HepG2 (cell line): ENCODE measurements around the gene PSEN2. TPM values are rescaled to one million over a fixed set of nuclear protein-coding genes. Genes with fewer than 3 reads are reported as not detected.

Experiments
- ATAC-seq: fragments of 200-7000 bp; cut with Tn5 transposase; 3 replicates; pipeline ENCODE4 v1.9.1; 2020; ENCODE audit warnings: mild to moderate bottlenecking, moderate library complexity
- BruUV-seq: library from RNA; stranded (reverse); fragments of 400-500 nt; replicated peaks from 2 replicates; lab custom pipeline; 2021; lab: Mats Ljungman, UMichigan
- CTCF ChIA-PET: fragments of 300-600 bp; formaldehyde crosslinking; extraction: SDS; loops from one replicate; lab custom pipeline; 2021; ENCODE audit warnings: low total read pairs, inconsistent platforms, low intra/inter-chr PET ratio; lab: Yijun Ruan, JAX
- POLR2A ChIA-PET: fragments of 350-600 bp; sonication (Branson Sonifier 250); formaldehyde crosslinking; loops from one replicate; lab custom pipeline; 2020; ENCODE audit warnings: antibody characterized with exemption, inconsistent platforms; lab: Yijun Ruan, JAX
- DNase-seq: peaks from one replicate; pipeline ENCODE4 v3.0.0-alpha.2; 2015; ENCODE audit warnings: low spot score
- FAIRE-seq: peaks from 3 replicates; lab custom pipeline; 2011; peaks lifted over from hg19 to GRCh38; lab: Jason Lieb, UNC
- H2AFZ ChIP-seq: one replicate; pipeline ENCODE4 v1.6.1; 2011; ENCODE audit warnings: low read length, inconsistent platforms
- H3K27ac ChIP-seq: fragments of 300-600 bp; 3 replicates; pipeline ENCODE4 v1.8.0; 2011; ENCODE audit warnings: mixed run types, mild to moderate bottlenecking, mixed read lengths, low read length, inconsistent platforms; ENCODE audit not compliant: insufficient read depth; ENCODE audit errors: extremely low read length
- H3K27me3 ChIP-seq, 2 experiments: fragments of 200-600 bp in 1 of 2; 2 replicates in 1 of 2; 3 replicates in 1 of 2; pipeline versions ENCODE4 v1.6.0 to v1.8.0; 2011; ENCODE audit warnings: low read length in 2 of 2, mild to moderate bottlenecking in 2 of 2, moderate library complexity in 2 of 2, inconsistent platforms in 1 of 2; ENCODE audit not compliant: insufficient read depth in 2 of 2, control insufficient read depth in 1 of 2
- H3K36me3 ChIP-seq, 2 experiments: fragments of 200-600 bp in 1 of 2; replicated peaks in 1 of 2; 2 replicates in 1 of 2; 3 replicates in 1 of 2; pipeline versions ENCODE4 v1.5.1 to v1.8.0; 2011; ENCODE audit warnings: low read length in 2 of 2, inconsistent platforms in 1 of 2; ENCODE audit not compliant: insufficient read depth in 2 of 2, control insufficient read depth in 1 of 2
- H3K4me1 ChIP-seq: 2 replicates; pipeline ENCODE4 v1.5.1; 2012; ENCODE audit warnings: low read length, inconsistent platforms; ENCODE audit not compliant: insufficient read depth
- H3K4me2 ChIP-seq: 2 replicates; pipeline ENCODE4 v1.6.0; 2011; ENCODE audit warnings: low read depth, low read length, inconsistent platforms
- H3K4me3 ChIP-seq, 3 experiments: fragments of 200-600 bp in 1 of 3; sonication (generic), shearing (Covaris generic) in 1 of 3; replicated peaks in 1 of 3; 2 replicates each; pipeline ENCODE4 v1.5.1; 2011 to 2016; ENCODE audit warnings: low read length in 3 of 3, inconsistent platforms in 2 of 3, low read depth in 2 of 3, mild to moderate bottlenecking in 2 of 3, control low read depth in 1 of 3, mixed read lengths in 1 of 3; ENCODE audit not compliant: insufficient read depth in 1 of 3
- H3K79me2 ChIP-seq: one replicate; pipeline ENCODE4 v1.6.1; 2011; ENCODE audit warnings: low read length, inconsistent platforms; ENCODE audit not compliant: insufficient read depth
- H3K9ac ChIP-seq: 2 replicates; pipeline ENCODE4 v1.6.0; 2011; ENCODE audit warnings: mild to moderate bottlenecking, low read depth, low read length, inconsistent platforms; ENCODE audit not compliant: insufficient read depth
- H3K9me3 ChIP-seq: 2 replicates; pipeline ENCODE4 v1.5.1; 2012; ENCODE audit warnings: mild to moderate bottlenecking, low read length
- H4K20me1 ChIP-seq: 2 replicates; pipeline ENCODE4 v1.6.0; 2011; ENCODE audit warnings: inconsistent platforms, mild to moderate bottlenecking, low read length, moderate library complexity; ENCODE audit not compliant: insufficient read depth
- ARNTL ChIP-seq: sonication (generic); formaldehyde crosslinking; IDR thresholded peaks from 2 replicates; pipeline ENCODE4 v1.4.0; 2020; ENCODE audit warnings: mild to moderate bottlenecking, missing genetic modification reagents
- CEBPB ChIP-seq: IDR thresholded peaks from 2 replicates; pipeline ENCODE4 v1.6.1; 2011; ENCODE audit warnings: low read depth, low read length, improper control_type of control experiment, borderline replicate concordance
- EED ChIP-seq: sonication (generic); formaldehyde crosslinking; IDR thresholded peaks from 2 replicates; pipeline ENCODE4 v1.5.0; 2020; ENCODE audit warnings: mild to moderate bottlenecking, missing genetic modification reagents
- HMGXB4 ChIP-seq, 2 experiments: sonication (generic) in 1 of 2; formaldehyde crosslinking in 1 of 2; IDR thresholded peaks; 2 replicates each; pipeline versions ENCODE4 v1.4.0 to v1.6.1; 2018 to 2020; ENCODE audit warnings: missing genetic modification reagents in 2 of 2, borderline replicate concordance in 1 of 2, low read depth in 1 of 2, mild to moderate bottlenecking in 1 of 2, missing biosample characterization in 1 of 2
- IRF1 ChIP-seq: sonication (generic); formaldehyde crosslinking; IDR thresholded peaks from 2 replicates; pipeline ENCODE4 v1.4.0; 2020; ENCODE audit warnings: low read depth, mild to moderate bottlenecking, missing genetic modification reagents
- KDM3A ChIP-seq: IDR thresholded peaks from 2 replicates; pipeline ENCODE4 v1.6.1; 2018; ENCODE audit warnings: low read depth, missing compliant biosample characterization
- MIXL1 ChIP-seq: IDR thresholded peaks from 2 replicates; pipeline ENCODE4 v1.6.1; 2016
- NCOA2 ChIP-seq: sonication (generic); formaldehyde crosslinking; IDR thresholded peaks from 2 replicates; pipeline ENCODE4 v1.8.0; 2022; ENCODE audit warnings: inconsistent platforms
- NFIB ChIP-seq: sonication (generic); formaldehyde crosslinking; IDR thresholded peaks from 2 replicates; pipeline ENCODE4 v1.9.0; 2021; ENCODE audit warnings: missing genetic modification reagents, mild to moderate bottlenecking, borderline replicate concordance
- NR2F6 ChIP-seq, 2 experiments: IDR thresholded peaks; 2 replicates each; pipeline ENCODE4 v1.6.1; 2016; ENCODE audit warnings: antibody characterized with exemption in 1 of 2, mild to moderate bottlenecking in 1 of 2
- SAP130 ChIP-seq: IDR thresholded peaks from 2 replicates; pipeline ENCODE4 v1.6.1; 2016; ENCODE audit warnings: low read depth
- ZFP91 ChIP-seq: sonication (generic); formaldehyde crosslinking; IDR thresholded peaks from 2 replicates; pipeline ENCODE4 v1.9.0; 2022; ENCODE audit warnings: missing genetic modification reagents, mild to moderate bottlenecking, borderline replicate concordance
- ZNF274 ChIP-seq: sonication (generic); formaldehyde crosslinking; IDR thresholded peaks from 2 replicates; pipeline ENCODE4 v1.5.1; 2020; ENCODE audit warnings: mild to moderate bottlenecking, missing genetic modification reagents
- ZNF580 ChIP-seq: IDR thresholded peaks from 2 replicates; pipeline ENCODE4 v1.6.1; 2016; ENCODE audit warnings: low read depth, borderline replicate concordance
- WGBS: methylation state at CpG from one replicate; pipeline ENCODE4 v1.1.6; 2017; ENCODE audit warnings: low lambda C conversion rate; 5-methylcytosine and 5-hydroxymethylcytosine counted together
- in situ Hi-C: cut with HindIII; loops from 2 replicates; pipeline ENCODE4 v1.10.0; 2017; ENCODE audit warnings: low pct_unique_long_range_greater_than_20kb; ENCODE audit not compliant: extremely low pct_ligation_motif_present
- intact Hi-C: fragments of 100-400 bp; cut with micrococcal nuclease; formaldehyde crosslinking; loops from one replicate; pipeline ENCODE4 v1.10.0; 2022; ENCODE audit not compliant: unreplicated experiment
- polyA plus RNA-seq, 8 experiments: library from polyadenylated mRNA; depleted of rRNA in 3 of 8; stranded (reverse) in 7 of 8; unstranded in 1 of 8; fragments of >200 nt; fragmentation: Illumina TruSeq in 4 of 8; extraction: Trizol in 4 of 8; gene quantifications; 2 replicates each; pipeline versions ENCODE4 v1.2.1 to v1.2.3, GENCODE V29; 2011 to 2016; ENCODE audit warnings: low read depth in 4 of 8, missing spikeins in 1 of 8, mixed read lengths in 1 of 8; ENCODE audit not compliant: insufficient read depth in 1 of 8
- total RNA-seq, 5 experiments: library from RNA; depleted of rRNA; stranded (reverse); fragments of >200 nt; fragmentation: Illumina TruSeq; extraction: Trizol; gene quantifications; 2 replicates each; pipeline ENCODE4 v1.2.3, GENCODE V29; 2016; ENCODE audit warnings: low read depth in 1 of 5

PSEN2 gene
- total and polyA plus RNA-seq, 2 of the 13 experiments (the other 11 are each of a cell fraction or from before 2014, with no cell fraction given) = 5.9 to 13.1 TPM

- intact Hi-C loops (loop anchor here (2.0 to 5.0 kb wide), 3 partner anchors 32 to 525 kb away; no protein-coding TSS in a partner anchor), in situ Hi-C loops (no loop called here)
- peak overlapping the region; percentile 68 for H3K4me2 ChIP-seq
- H3K9ac ChIP-seq = peak overlapping the region; percentile 47; the same call in 1 of the 2 replicates
- peak; percentile 100 for ATAC-seq
- no peaks in the 10 kb centered on the region for H3K36me3 ChIP-seq
- peaks cover 7% of the 10 kb centered on the region for H3K4me1 ChIP-seq
- CTCF ChIA-PET = interaction anchor here (1.0 kb wide), 1 partner anchor 525 kb away, joined by 6 read pairs; no protein-coding TSS in a partner anchor
- no peak overlapping the region for H3K27ac ChIP-seq
- no peaks in the 10 kb centered on the region for H3K79me2 ChIP-seq
- DNase-seq = peak; percentile 76
- POLR2A ChIA-PET = interaction anchor here (1.0 to 2.7 kb wide), 2 partner anchors 27 to 33 kb away, joined by 3 to 8 read pairs; partner anchors contain the start of gene COQ8A
- H3K4me3 ChIP-seq = no peak overlapping the region
- peak; percentile 74 for FAIRE-seq
- peak overlapping the region; percentile 91 for H2AFZ ChIP-seq
- no peaks in the 10 kb centered on the region for H3K27me3 ChIP-seq
- H3K9me3 ChIP-seq = no peaks in the 10 kb centered on the region
- no TSS peak for BruUV-seq
- H4K20me1 ChIP-seq = no peaks in the 10 kb centered on the region
- 18% methylated on average over 13 of the region's 13 CpGs for WGBS
- TF ChIP-seq SAP130 = peak; percentile 47
- TF ChIP-seq CEBPB = no peak
- no peak for TF ChIP-seq EED (CRISPR knock-in tag)
- TF ChIP-seq MIXL1 (CRISPR knock-in tag) = 0 out of 2 replicates have a peak, but pooled peaks have one; percentile 29
- TF ChIP-seq NCOA2 (CRISPR knock-in tag) = 0 out of 2 replicates have a peak, but pooled peaks have one; percentile 19
- peak; percentile 53; the same call in 1 of the 2 replicates for TF ChIP-seq ZFP91
- TF ChIP-seq KDM3A = 0 out of 2 replicates have a peak, but pooled peaks have one; percentile 61
- 0 out of 2 replicates have a peak, but pooled peaks have one; percentile 27 for TF ChIP-seq ARNTL (CRISPR knock-in tag)
- TF ChIP-seq ZNF274 = 0 out of 2 replicates have a peak, but pooled peaks have one; percentile 54
- no peak for TF ChIP-seq NR2F6 (IDR thresholded peaks at IDR 0.05)
- peak; percentile 17; the same call in 1 of the 2 replicates for TF ChIP-seq NR2F6 (CRISPR knock-in tag; IDR thresholded peaks at IDR 0.05)
- no peak for TF ChIP-seq IRF1 (CRISPR knock-in tag)
- TF ChIP-seq NFIB (CRISPR knock-in tag) = no peak
- peak; percentile 36 to 59; a peak in 1 of 4 replicates for TF ChIP-seq HMGXB4 (CRISPR knock-in tag; IDR thresholded peaks at IDR 0.05; ENCODE audit: borderline replicate concordance in 1 of 2, low read depth in 1 of 2)
- peak; percentile 59; the same call in 1 of the 2 replicates for TF ChIP-seq ZNF580
Observed at GRCh38 chr1:226912587-226913176, 42.3 kb downstream of the PSEN2 start.
